Ishikawa (cell line): ENCODE measurements around the gene BZW2.

ENCODE experiments used
- EGR1 ChIP-seq: IDR thresholded peaks from 2 replicates; pipeline ENCODE4 v1.6.1; 2012
- NFIC ChIP-seq: IDR thresholded peaks from 2 replicates; pipeline ENCODE4 v1.6.1; 2012
- RAD21 ChIP-seq: IDR thresholded peaks from 2 replicates; pipeline ENCODE4 v1.6.1; 2012; ENCODE audit warnings: low read depth
- REST ChIP-seq: IDR thresholded peaks from 2 replicates; pipeline ENCODE4 v1.6.1; 2012; ENCODE audit warnings: low read depth, mild to moderate bottlenecking
- TCF12 ChIP-seq: IDR thresholded peaks from 2 replicates; pipeline ENCODE4 v1.6.1; 2012; ENCODE audit warnings: low read depth
- TEAD4 ChIP-seq: IDR thresholded peaks from 2 replicates; pipeline ENCODE4 v1.6.1; 2012
- USF1 ChIP-seq: IDR thresholded peaks from 2 replicates; pipeline ENCODE4 v1.6.1; 2012
- YY1 ChIP-seq: IDR thresholded peaks from 2 replicates; pipeline ENCODE4 v1.6.1; 2012; ENCODE audit warnings: low read depth
- ZBTB7A ChIP-seq: IDR thresholded peaks from 2 replicates; pipeline ENCODE4 v1.6.1; 2012; ENCODE audit warnings: low read depth

- no peak for TF ChIP-seq RAD21
- no peak for TF ChIP-seq ZBTB7A
- TF ChIP-seq REST: no peak
- no peak for TF ChIP-seq TCF12
- TF ChIP-seq USF1: no peak
- TF ChIP-seq NFIC: no peak
- no peak for TF ChIP-seq EGR1
- no peak for TF ChIP-seq YY1
- TF ChIP-seq TEAD4: no peak
Measured at GRCh38 chr7:16702441-16702840, 56.5 kb downstream of the BZW2 start.
